Measurements from ENCODE around the gene CA5A.
"Not testable (repeated sequence)": the region's sequence is repeated elsewhere in the genome, so short reads cannot be mapped to it uniquely, and the experiment has no call there.

- TF ChIP-seq POLR2A, CTCF, POLR2AphosphoS5 (IDR thresholded peaks at IDR 0.05): not testable (repeated sequence)
These were observed 56.8 kb downstream of the CA5A start for GRCh38 chr16:87879411-87880013.
